ENCODE measurements around the gene BRMS1.

The BRMS1 gene

GRCh38 chr11:66310324-66310723 is 34.6 kb downstream of the BRMS1 start:
- Histone ChIP-seq H3K4me1 (ENCODE audit: control insufficient read depth in 1 of 2, insufficient read depth in 2 of 2, low read length in 2 of 2) (peaks cover 0 to 30% of the 10 kb centered on the region in 2 donors), H3K27me3 (ENCODE audit: low read depth, low read length) (no peaks in the 10 kb centered on the region), H3K4me3 (ENCODE audit: low read depth in 1 of 2, low read length in 2 of 2) (no peak overlapping the region), H3K36me3 (ENCODE audit: control insufficient read depth in 1 of 2, insufficient read depth in 2 of 2, low read length in 2 of 2) (no peaks in the 10 kb centered on the region), H3K27ac (ENCODE audit: low read length) (no peak overlapping the region), H3K9me3 (ENCODE audit: control insufficient read depth in 1 of 2, low read length in 2 of 2) (no peaks in the 10 kb centered on the region)

GRCh38 chr11:66309475-66309874 is 35.4 kb downstream of the BRMS1 start:
- Histone ChIP-seq H3K4me3 (ENCODE audit: low read depth in 1 of 2, low read length in 2 of 2) (no peak overlapping the region), H3K27ac (ENCODE audit: low read length) (no peak overlapping the region), H3K27me3 (ENCODE audit: low read depth, low read length) (no peaks in the 10 kb centered on the region), H3K4me1 (ENCODE audit: control insufficient read depth in 1 of 2, insufficient read depth in 2 of 2, low read length in 2 of 2) (peaks cover 0 to 22% of the 10 kb centered on the region in 2 donors), H3K36me3 (ENCODE audit: control insufficient read depth in 1 of 2, insufficient read depth in 2 of 2, low read length in 2 of 2) (no peaks in the 10 kb centered on the region), H3K9me3 (ENCODE audit: control insufficient read depth in 1 of 2, low read length in 2 of 2) (no peaks in the 10 kb centered on the region)

DNA sequence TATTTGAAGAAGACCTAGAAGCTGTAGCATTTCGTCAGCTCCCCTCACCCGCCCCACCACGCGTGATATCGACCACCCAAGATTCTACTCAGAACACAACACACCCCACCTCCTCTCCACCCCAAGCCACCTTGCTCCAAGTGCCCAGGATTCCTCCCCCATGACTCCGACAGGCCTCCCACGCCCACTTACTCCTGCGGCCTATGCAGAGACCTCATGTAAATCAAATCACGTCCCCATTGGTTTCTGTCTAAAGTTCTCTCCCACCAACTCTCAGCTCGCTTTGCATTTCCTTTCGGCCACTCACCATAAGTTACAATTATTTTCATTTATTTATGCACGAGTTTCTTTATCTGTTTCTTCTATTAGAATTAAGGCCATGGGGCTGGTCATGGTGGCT is 42.2 kb downstream of the BRMS1 start:
- Histone ChIP-seq H3K27me3 (ENCODE audit: low read depth, low read length) (no peaks in the 10 kb centered on the region), H3K9me3 (ENCODE audit: control insufficient read depth in 1 of 2, low read length in 2 of 2) (no peaks in the 10 kb centered on the region), H3K4me3 (ENCODE audit: low read depth in 1 of 2, low read length in 2 of 2) (no peak overlapping the region), H3K27ac (ENCODE audit: low read length) (no peak overlapping the region), H3K4me1 (ENCODE audit: control insufficient read depth in 1 of 2, insufficient read depth in 2 of 2, low read length in 2 of 2) (no peaks in the 10 kb centered on the region), H3K36me3 (ENCODE audit: control insufficient read depth in 1 of 2, insufficient read depth in 2 of 2, low read length in 2 of 2) (no peaks in the 10 kb centered on the region)

DNA sequence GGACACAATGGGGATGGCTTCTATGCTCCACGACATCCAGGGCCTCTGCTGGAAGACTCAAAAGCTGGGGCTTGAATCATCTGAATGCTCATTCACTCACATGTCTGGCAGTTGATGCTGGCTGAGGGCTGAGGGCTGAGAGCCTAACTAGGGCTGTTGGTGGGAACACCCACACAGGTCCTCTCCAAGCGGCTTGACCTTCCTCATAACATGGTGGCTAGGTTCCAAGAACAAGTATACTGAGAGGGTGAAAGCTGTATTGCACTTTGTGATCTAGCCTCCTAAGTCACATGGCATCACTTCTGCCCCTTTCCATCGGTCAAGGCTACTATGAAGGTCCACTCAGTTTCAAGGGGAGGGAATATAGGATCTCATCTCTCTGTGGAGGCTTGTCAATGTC is 45.7 kb downstream of the BRMS1 start:
- H3K27ac ChIP-seq (ENCODE audit: low read length): no peak overlapping the region

DNA sequence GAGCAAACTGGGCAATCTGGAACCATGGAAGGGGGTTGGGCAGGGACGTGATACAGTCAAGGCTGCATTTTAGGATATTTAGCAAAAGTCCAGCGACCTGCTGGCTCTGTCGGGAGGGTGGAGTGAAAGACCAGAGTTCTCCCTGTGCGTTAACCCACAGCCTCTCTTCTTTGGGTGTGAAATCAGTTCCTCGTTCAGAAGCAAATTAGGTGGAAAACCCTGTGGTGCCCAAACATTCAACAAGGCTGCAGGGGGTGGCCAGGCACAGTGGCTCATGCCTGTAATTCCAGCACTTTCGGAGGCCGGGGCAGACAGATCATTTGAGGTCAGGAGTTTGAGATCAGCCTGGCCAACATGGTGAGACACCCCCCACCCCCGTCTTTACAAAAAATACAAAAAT is 47.3 kb downstream of the BRMS1 start:
- no peak overlapping the region for H3K4me3 ChIP-seq (ENCODE audit: low read depth in 1 of 2, low read length in 2 of 2)
- no peak overlapping the region for H3K27ac ChIP-seq (ENCODE audit: low read length)
- H3K27me3 ChIP-seq (ENCODE audit: low read depth, low read length): peaks cover 12% of the 10 kb centered on the region
- H3K9me3 ChIP-seq (ENCODE audit: control insufficient read depth in 1 of 2, low read length in 2 of 2): no peaks in the 10 kb centered on the region
- no peaks in the 10 kb centered on the region for H3K36me3 ChIP-seq (ENCODE audit: control insufficient read depth in 1 of 2, insufficient read depth in 2 of 2, low read length in 2 of 2)
- no peaks in the 10 kb centered on the region for H3K4me1 ChIP-seq (ENCODE audit: control insufficient read depth in 1 of 2, insufficient read depth in 2 of 2, low read length in 2 of 2)

More for the DNA sequence above, 45.7 kb downstream of the BRMS1 start:
- no peaks in the 10 kb centered on the region for H3K4me1 ChIP-seq (ENCODE audit: control insufficient read depth in 1 of 2, insufficient read depth in 2 of 2, low read length in 2 of 2)
- H3K36me3 ChIP-seq (ENCODE audit: control insufficient read depth in 1 of 2, insufficient read depth in 2 of 2, low read length in 2 of 2): no peaks in the 10 kb centered on the region
- no peaks in the 10 kb centered on the region for H3K27me3 ChIP-seq (ENCODE audit: low read depth, low read length)
- no peak overlapping the region for H3K4me3 ChIP-seq (ENCODE audit: low read depth in 1 of 2, low read length in 2 of 2)
- no peaks in the 10 kb centered on the region for H3K9me3 ChIP-seq (ENCODE audit: control insufficient read depth in 1 of 2, low read length in 2 of 2)

DNA sequence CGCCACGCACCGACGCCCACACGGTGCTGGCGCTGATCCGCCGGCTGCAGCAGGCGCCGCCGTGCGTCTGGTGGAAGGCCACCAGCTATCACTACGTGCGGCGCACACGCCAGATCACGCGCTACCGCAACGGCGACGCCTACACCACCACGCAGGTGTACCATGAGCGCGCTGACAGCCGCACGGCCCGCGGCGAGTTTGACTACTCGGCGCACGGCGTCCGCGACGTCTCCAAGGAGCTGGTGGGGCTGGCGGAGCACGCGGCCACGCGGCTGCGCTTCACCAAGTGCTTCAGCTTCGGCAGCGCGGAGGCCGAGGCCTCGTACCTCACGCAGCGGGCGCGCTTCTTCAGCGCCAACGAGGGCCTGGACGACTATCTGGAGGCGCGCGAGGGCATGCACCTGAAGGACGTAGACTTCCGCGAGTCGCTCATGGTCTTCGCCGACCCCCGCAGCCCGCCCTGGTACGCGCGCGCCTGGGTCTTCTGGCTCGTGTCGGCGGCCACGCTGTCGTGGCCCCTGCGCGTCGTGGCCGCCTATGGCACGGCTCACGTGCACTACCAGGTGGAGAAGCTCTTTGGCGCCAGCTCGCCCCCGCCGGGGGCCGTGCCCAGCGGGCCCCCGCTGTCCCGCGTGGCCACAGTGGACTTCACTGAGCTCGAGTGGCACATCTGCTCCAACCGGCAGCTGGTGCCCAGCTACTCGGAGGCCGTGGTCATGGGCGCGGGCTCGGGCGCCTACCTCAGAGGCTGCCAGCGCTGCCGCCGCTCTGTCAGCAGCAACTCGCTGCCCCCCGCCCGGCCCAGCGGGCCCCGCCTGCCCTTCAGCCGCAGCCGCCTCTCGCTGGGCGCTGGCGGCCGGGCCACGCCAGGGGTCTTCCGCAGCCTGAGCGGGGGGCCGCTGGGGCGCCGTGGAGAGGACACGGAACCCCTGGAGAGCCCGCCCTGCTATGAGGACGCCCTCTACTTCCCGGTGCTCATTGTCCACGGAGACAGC is 50.0 kb downstream of the BRMS1 start:
- Histone ChIP-seq H3K4me3 (ENCODE audit: low read depth in 1 of 2, low read length in 2 of 2) (no peak overlapping the region), H3K36me3 (ENCODE audit: control insufficient read depth in 1 of 2, insufficient read depth in 2 of 2, low read length in 2 of 2) (no peaks in the 10 kb centered on the region), H3K9me3 (ENCODE audit: control insufficient read depth in 1 of 2, low read length in 2 of 2) (no peaks in the 10 kb centered on the region), H3K4me1 (ENCODE audit: control insufficient read depth in 1 of 2, insufficient read depth in 2 of 2, low read length in 2 of 2) (peaks cover 2 to 9% of the 10 kb centered on the region in 2 donors), H3K27ac (ENCODE audit: low read length) (no peak overlapping the region), H3K27me3 (ENCODE audit: low read depth, low read length) (peaks cover 21% of the 10 kb centered on the region)

DNA sequence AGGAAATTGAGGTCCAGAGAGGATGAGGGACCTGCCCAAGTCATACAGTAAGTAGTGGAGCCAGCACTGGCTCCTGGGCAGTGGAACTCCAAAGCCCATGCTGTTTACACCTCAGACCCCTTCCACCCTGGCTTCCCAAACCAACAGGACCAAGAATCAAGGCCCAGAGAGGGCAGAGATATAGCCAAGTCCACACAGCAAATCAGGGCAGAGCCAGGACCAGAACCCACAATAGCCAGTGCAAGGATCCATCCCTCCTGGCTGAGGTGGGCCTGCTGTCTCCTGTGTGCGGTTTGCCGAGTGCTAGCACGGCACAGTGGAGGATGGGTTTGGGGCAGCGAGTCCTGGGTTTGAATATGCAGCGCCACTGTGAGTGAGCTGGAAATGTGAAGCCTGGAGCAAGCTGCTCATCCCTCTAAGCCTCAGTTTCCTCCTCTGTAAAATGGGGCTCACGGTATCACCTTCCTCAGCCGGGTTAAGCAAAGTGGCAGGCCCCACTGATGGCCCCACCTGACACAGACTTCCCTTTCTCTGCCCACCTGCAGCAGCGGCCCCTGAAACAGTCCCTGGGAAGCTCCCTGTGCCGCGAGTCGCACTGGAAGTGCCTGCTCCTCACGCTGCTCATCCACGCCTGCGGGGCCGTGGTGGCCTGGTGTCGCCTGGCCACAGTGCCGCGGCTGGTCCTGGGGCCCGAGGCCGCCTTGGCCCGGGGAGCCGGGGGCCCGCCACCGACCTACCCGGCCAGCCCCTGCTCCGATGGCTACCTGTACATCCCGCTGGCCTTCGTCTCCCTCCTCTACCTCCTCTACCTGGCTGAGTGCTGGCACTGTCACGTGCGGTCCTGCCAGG is 50.9 kb downstream of the BRMS1 start:
- peaks cover 21% of the 10 kb centered on the region for H3K27me3 ChIP-seq (ENCODE audit: low read depth, low read length)
- H3K27ac ChIP-seq (ENCODE audit: low read length): no peak overlapping the region
- H3K36me3 ChIP-seq (ENCODE audit: control insufficient read depth in 1 of 2, insufficient read depth in 2 of 2, low read length in 2 of 2): peaks cover 0 to 3% of the 10 kb centered on the region in 2 donors
- no peak overlapping the region for H3K4me3 ChIP-seq (ENCODE audit: low read depth in 1 of 2, low read length in 2 of 2)
- peaks cover 5 to 15% of the 10 kb centered on the region in 2 donors for H3K4me1 ChIP-seq (ENCODE audit: control insufficient read depth in 1 of 2, insufficient read depth in 2 of 2, low read length in 2 of 2)
- H3K9me3 ChIP-seq (ENCODE audit: control insufficient read depth in 1 of 2, low read length in 2 of 2): no peaks in the 10 kb centered on the region

GRCh38 chr11:66293352-66293751 is 51.6 kb downstream of the BRMS1 start:
- peaks cover 0 to 7% of the 10 kb centered on the region in 2 donors for H3K36me3 ChIP-seq (ENCODE audit: control insufficient read depth in 1 of 2, insufficient read depth in 2 of 2, low read length in 2 of 2)
- H3K27me3 ChIP-seq (ENCODE audit: low read depth, low read length): peaks cover 21% of the 10 kb centered on the region
- H3K27ac ChIP-seq (ENCODE audit: low read length): no peak overlapping the region
- H3K4me1 ChIP-seq (ENCODE audit: control insufficient read depth in 1 of 2, insufficient read depth in 2 of 2, low read length in 2 of 2): peaks cover 6 to 16% of the 10 kb centered on the region in 2 donors
- H3K4me3 ChIP-seq (ENCODE audit: low read depth in 1 of 2, low read length in 2 of 2): no peak overlapping the region
- H3K9me3 ChIP-seq (ENCODE audit: control insufficient read depth in 1 of 2, low read length in 2 of 2): no peaks in the 10 kb centered on the region

DNA sequence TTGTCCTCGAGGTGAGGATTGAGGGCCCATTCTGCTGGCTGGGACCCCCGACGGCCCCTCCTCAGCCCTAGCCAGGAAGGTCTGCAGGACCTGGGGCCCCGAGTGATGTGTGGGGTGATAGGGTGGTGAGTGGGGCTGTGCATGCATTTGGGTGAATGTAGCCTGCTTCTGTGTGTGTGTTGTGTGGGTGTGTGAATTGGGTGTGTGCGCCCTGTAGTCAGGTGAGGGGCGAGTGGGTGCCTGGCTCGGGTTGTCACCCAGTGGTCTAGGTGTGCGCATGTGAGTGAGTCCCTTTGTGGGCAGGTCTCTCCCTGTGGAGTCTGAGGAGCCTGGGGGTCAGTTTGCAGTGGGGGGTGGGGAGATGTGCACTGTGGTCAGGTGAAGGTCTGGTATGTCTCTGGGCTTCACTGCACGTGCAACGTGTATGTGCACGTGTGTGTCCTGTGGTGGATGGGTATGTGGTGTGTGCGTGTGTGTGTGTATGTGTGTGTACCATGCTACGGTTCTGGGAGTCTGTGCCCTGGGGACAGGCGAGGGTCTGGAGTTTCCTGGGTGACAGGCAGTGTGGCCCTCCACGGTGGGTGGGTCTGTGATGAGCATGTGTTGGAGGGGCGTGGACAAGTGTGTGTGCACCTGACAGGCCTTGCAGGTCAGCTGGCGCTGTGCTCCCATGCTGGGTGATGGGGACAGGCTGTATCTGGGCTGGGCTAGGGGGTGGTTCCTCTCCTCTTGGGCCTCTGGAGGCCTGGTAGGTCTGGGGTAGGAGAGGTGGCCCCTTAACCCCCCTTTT is 52.2 kb downstream of the BRMS1 start:
- Histone ChIP-seq H3K9me3 (ENCODE audit: control insufficient read depth in 1 of 2, low read length in 2 of 2) (no peaks in the 10 kb centered on the region), H3K36me3 (ENCODE audit: control insufficient read depth in 1 of 2, insufficient read depth in 2 of 2, low read length in 2 of 2) (peaks cover 0 to 7% of the 10 kb centered on the region in 2 donors), H3K27me3 (ENCODE audit: low read depth, low read length) (peaks cover 21% of the 10 kb centered on the region), H3K4me1 (ENCODE audit: control insufficient read depth in 1 of 2, insufficient read depth in 2 of 2, low read length in 2 of 2) (peaks cover 12 to 22% of the 10 kb centered on the region in 2 donors), H3K4me3 (ENCODE audit: low read depth in 1 of 2, low read length in 2 of 2) (no peak overlapping the region), H3K27ac (ENCODE audit: low read length) (no peak overlapping the region)

DNA sequence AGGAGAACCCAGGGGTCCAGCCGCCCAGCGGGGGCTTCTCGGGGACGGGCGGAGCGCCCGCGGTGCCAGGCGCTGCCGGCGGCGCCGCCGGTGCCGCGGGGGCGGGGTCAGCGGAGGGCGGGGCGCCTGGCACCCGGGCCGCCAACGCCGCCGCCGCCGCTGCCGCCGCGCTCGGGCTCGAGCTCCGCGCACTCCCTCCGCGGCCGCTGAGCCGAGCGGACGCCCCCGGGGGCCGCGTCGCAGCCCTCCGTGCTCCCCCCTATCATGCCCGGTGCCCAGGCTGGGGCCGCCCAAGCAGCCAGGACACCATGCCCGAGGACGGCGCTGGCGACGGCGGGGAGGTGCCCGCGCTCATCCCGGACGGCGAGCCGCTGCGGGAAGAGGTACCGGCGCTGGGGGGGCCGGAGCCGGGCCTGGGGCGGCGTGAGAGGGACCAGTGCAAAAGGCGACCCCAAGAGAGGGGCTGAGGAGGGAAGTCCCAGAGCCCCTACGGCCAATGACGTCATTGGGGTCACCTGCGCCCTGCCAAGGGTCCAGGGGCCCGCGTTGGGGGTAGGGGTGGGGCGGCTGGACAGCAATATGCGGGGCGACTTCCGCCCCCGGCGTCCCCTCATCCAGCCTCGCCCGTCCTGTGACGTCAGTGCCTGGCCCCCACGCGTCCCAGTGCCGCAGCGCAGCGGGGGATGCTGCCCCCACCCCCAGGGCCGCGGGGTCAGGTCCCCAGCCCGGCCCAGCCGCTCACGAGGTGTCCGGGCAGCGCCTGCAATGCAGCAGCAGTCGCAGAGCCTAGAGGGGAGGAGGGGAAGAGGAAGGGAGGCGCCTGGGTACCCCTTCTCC is 53.0 kb downstream of the BRMS1 start, which contains the start of gene TMEM151A:
Gene TMEM151A, plus strand, starts transcription at position 189 of the 837 bp plus-strand sequence. Its CDS starts 120 bp downstream, at position 309.
- H3K4me1 ChIP-seq (ENCODE audit: control insufficient read depth in 1 of 2, insufficient read depth in 2 of 2, low read length in 2 of 2): peaks cover 12 to 30% of the 10 kb centered on the region in 2 donors
- peak within 1 kb of the TSS in 1 of 2 donors; percentile 48 for H3K4me3 ChIP-seq (ENCODE audit: low read depth in 1 of 2, low read length in 2 of 2)
- H3K27me3 ChIP-seq (ENCODE audit: low read depth, low read length): peaks cover 21% of the 10 kb centered on the region
- peaks cover 0 to 7% of the 10 kb centered on the region in 2 donors for H3K36me3 ChIP-seq (ENCODE audit: control insufficient read depth in 1 of 2, insufficient read depth in 2 of 2, low read length in 2 of 2)
- no peak within 1 kb of the TSS for H3K27ac ChIP-seq (ENCODE audit: low read length)
- no peaks in the 10 kb centered on the region for H3K9me3 ChIP-seq (ENCODE audit: control insufficient read depth in 1 of 2, low read length in 2 of 2)
